CD4-positive, alpha-beta T cell treated with Interleukin-17A for 4 hours (primary cell): Measurements from ENCODE around the gene WNK3.

Experiments used
- DNase-seq: peaks from one replicate; pipeline ENCODE4 v3.0.0-alpha.2; 2020; ENCODE audit warnings: mixed read lengths

WNK3 gene

GRCh38 chrX:54157561-54157960, 200.3 kb downstream of the WNK3 start:
- no peak for DNase-seq
